GM23338 (cell line): ENCODE data around the gene DCST2.

Experiments
- EZH2 ChIP-seq: fragments of 200-600 bp; sonication (generic); IDR thresholded peaks from one replicate; pipeline ENCODE4 v1.8.0; 2017; ENCODE audit warnings: antibody characterized with exemption, mild to moderate bottlenecking, low read depth; ENCODE audit not compliant: unreplicated experiment
- STAT1 ChIP-seq: IDR thresholded peaks from one replicate; pipeline ENCODE4 v1.6.1; 2016; ENCODE audit warnings: antibody characterized with exemption; ENCODE audit not compliant: unreplicated experiment
- TF ChIP-seq, protein P1 (sequence below), 2 experiments: fragments of 200-600 bp in 1 of 2; sonication (generic) in 1 of 2; conservative IDR thresholded peaks; 2 replicates each; pipeline versions ENCODE4 v1.5.1 to v1.6.1; 2016 to 2017; ENCODE audit warnings: antibody characterized with exemption in 2 of 2, low read depth in 2 of 2, mild to moderate bottlenecking in 2 of 2, moderate library complexity in 1 of 2
- TF ChIP-seq, protein P2 (sequence below): IDR thresholded peaks from one replicate; pipeline ENCODE4 v1.6.1; 2018; ENCODE audit warnings: antibody characterized with exemption; ENCODE audit not compliant: unreplicated experiment

DNA sequence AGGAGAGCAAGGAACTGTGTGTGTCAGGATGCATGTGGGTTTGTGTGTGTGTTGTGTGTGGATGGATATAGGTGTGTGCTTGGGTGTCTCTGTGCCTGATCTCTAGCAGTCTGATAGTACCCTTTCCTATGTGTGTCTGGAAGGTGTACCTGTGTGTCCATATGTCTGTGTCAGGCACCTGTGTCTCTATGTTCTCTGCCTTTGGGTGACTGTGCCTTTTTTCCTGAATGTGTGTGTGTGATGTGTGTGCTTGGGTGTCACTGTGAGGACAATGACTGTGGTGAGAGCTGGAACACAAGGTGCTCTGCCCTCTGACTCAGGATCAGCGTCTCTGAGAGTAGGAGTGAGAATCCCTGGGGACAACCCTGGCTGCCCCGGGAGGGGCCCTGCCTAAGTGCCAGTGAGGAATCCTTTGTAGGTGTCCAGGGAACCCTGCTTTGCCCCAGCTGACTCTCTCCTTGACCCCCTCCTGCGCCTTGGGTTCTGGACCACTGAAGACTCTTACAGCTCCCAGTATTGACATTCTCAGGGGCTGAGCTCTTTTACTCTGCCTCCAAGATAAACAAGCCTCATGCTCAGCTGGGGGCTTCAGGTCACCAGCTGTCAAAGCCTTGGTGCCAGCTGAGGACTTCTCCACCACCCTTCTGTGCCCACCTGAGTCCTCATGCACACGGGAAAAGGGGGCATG is 44.3 kb upstream of the DCST2 start:
- TF ChIP-seq, protein P1, sequence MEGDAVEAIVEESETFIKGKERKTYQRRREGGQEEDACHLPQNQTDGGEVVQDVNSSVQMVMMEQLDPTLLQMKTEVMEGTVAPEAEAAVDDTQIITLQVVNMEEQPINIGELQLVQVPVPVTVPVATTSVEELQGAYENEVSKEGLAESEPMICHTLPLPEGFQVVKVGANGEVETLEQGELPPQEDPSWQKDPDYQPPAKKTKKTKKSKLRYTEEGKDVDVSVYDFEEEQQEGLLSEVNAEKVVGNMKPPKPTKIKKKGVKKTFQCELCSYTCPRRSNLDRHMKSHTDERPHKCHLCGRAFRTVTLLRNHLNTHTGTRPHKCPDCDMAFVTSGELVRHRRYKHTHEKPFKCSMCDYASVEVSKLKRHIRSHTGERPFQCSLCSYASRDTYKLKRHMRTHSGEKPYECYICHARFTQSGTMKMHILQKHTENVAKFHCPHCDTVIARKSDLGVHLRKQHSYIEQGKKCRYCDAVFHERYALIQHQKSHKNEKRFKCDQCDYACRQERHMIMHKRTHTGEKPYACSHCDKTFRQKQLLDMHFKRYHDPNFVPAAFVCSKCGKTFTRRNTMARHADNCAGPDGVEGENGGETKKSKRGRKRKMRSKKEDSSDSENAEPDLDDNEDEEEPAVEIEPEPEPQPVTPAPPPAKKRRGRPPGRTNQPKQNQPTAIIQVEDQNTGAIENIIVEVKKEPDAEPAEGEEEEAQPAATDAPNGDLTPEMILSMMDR (conservative IDR thresholded peaks at IDR 0.05; ENCODE audit: low read depth in 2 of 2), result no peak
- TF ChIP-seq, protein P2, sequence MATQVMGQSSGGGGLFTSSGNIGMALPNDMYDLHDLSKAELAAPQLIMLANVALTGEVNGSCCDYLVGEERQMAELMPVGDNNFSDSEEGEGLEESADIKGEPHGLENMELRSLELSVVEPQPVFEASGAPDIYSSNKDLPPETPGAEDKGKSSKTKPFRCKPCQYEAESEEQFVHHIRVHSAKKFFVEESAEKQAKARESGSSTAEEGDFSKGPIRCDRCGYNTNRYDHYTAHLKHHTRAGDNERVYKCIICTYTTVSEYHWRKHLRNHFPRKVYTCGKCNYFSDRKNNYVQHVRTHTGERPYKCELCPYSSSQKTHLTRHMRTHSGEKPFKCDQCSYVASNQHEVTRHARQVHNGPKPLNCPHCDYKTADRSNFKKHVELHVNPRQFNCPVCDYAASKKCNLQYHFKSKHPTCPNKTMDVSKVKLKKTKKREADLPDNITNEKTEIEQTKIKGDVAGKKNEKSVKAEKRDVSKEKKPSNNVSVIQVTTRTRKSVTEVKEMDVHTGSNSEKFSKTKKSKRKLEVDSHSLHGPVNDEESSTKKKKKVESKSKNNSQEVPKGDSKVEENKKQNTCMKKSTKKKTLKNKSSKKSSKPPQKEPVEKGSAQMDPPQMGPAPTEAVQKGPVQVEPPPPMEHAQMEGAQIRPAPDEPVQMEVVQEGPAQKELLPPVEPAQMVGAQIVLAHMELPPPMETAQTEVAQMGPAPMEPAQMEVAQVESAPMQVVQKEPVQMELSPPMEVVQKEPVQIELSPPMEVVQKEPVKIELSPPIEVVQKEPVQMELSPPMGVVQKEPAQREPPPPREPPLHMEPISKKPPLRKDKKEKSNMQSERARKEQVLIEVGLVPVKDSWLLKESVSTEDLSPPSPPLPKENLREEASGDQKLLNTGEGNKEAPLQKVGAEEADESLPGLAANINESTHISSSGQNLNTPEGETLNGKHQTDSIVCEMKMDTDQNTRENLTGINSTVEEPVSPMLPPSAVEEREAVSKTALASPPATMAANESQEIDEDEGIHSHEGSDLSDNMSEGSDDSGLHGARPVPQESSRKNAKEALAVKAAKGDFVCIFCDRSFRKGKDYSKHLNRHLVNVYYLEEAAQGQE, result no peak
- TF ChIP-seq STAT1, result no peak
- TF ChIP-seq EZH2, result no peak
